HG03558 (cell line): ENCODE measurements around the gene NINL.

ENCODE experiments used
- ATAC-seq: cut with Tn5 transposase; IDR thresholded peaks from one replicate; pipeline ENCODE4 v1.9.1; 2021; ENCODE audit warnings: moderate number of reproducible peaks; ENCODE audit not compliant: unreplicated experiment; ENCODE audit errors: extremely low read depth

NINL gene

GRCh38 chr20:25447671-25448070 is 137.7 kb downstream of the NINL start:
- ATAC-seq = no peak

- ATAC-seq = no peak
Observed at GRCh38 chr20:25444556-25444955, 140.8 kb downstream of the NINL start.

DNA sequence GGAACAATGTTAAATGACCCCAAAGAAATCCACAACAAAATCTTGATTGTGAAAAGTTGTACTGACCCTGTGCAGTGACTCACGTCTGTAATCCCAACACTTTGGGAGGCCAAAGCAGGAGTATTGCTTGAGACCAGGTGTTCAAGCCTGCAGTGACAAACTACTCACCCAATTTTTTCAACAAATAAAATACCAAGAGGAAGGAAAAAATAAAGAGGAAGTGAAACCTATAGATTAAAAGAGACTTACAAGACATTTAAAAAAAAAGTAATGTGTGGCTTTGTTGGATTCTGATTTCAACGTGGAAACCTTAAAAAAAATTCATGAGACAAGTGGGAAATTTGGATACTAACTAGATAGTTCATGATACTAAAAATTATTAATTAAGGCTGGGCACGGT is 146.0 kb downstream of the NINL start:
- no peak for ATAC-seq

GRCh38 chr20:25437153-25437581 is 148.2 kb downstream of the NINL start:
- ATAC-seq = no peak

DNA sequence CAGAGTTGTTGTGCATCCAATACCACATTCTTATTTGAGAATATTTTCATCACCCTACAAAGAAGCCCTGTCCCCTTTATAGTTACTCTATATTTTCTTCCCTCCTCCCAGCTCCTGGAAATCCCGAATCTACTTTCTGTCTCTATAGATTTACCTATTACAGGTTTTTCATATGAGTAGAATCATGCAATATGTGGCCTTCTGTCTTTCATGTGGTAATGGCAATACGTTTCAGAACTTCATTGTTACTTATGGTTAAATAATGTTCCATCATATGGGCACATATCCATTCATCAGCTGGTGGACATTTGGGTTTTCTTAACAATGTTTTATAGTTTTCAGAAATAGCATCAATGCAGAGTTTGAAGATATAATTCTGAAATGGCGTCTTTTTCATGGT is 160.8 kb downstream of the NINL start:
- ATAC-seq = no peak

- no peak for ATAC-seq
Observed at GRCh38 chr20:25422032-25422431, 163.3 kb downstream of the NINL start.

GRCh38 chr20:25421102-25421501 is 164.2 kb downstream of the NINL start:
- no peak for ATAC-seq

- no peak for ATAC-seq
Observed at GRCh38 chr20:25418776-25419175, 166.6 kb downstream of the NINL start.

GRCh38 chr20:25408890-25409289 is 176.4 kb downstream of the NINL start:
- no peak for ATAC-seq

DNA sequence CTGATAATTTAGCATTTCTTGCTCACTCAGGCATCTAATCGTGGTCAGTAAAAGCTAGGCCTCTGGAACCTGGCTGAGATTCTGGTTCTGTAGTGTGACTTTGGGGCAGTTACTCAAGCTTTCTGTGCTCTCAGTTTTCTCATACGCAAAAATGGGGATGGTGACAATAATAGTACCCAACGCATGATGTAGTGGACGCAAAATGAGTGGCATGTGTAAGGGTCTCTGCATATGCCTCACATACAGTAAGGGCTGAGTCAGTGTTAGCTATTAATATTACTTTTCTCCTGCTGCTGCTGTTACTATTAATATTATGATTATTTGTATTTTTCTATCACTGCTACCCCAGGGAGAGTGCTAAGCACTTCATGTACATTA is 177.2 kb downstream of the NINL start:
- ATAC-seq = no peak

GRCh38 chr20:25407311-25408169 is 177.8 kb downstream of the NINL start, which contains the start of gene GINS1:
Gene GINS1, plus strand, starts transcription at chr20:25407673. Its CDS starts 148 bp downstream, at chr20:25407821.
- peak; percentile 69 for ATAC-seq
